Measurements from ENCODE around the gene PPCDC. TPM values are rescaled to one million over a fixed set of nuclear protein-coding genes. Genes with fewer than 3 reads are reported as not detected.
A peak's percentile ranks its signal among the peaks of the same experiment; 100 is the strongest.

The PPCDC gene
- total RNA-seq, 1 experiment from 2014 or later, result 18.0 TPM

- Histone ChIP-seq H3K4me2 (ENCODE audit: low read length) (no peak overlapping the region), H3K9me2 (ENCODE audit: insufficient read depth) (no peaks in the 10 kb centered on the region), H3K9me3 (ENCODE audit: control insufficient read depth in 1 of 2, insufficient read depth in 1 of 2, low read depth in 1 of 2, low read length in 2 of 2) (no peaks in the 10 kb centered on the region), H3K4me3 (replicated peaks in 1 of 2; ENCODE audit: low read depth in 1 of 2, low read length in 2 of 2) (no peak overlapping the region), H3K79me2 (ENCODE audit: insufficient read depth, low read length) (peaks cover 32% of the 10 kb centered on the region), H3K4me1 (ENCODE audit: control insufficient read depth in 1 of 2, insufficient read depth in 2 of 2, low read length in 2 of 2) (peaks cover 7 to 30% of the 10 kb centered on the region in 2 experiments; a peak in 3 of 4 replicates), H3K36me3 (ENCODE audit: control insufficient read depth in 1 of 2, insufficient read depth in 2 of 2, low read length in 2 of 2) (peaks cover 2 to 12% of the 10 kb centered on the region in 2 experiments; a peak in 2 of 4 replicates), H3K9ac (ENCODE audit: low read length) (no peak overlapping the region), H2AFZ (ENCODE audit: low read depth, low read length, poor library complexity, severe bottlenecking) (no peak overlapping the region), H3K27ac (ENCODE audit: low read depth, low read length) (no peak overlapping the region), H3K27me3 (ENCODE audit: insufficient read depth, low read length) (no peaks in the 10 kb centered on the region), H4K20me1 (ENCODE audit: insufficient read depth) (no peaks in the 10 kb centered on the region)
- TF ChIP-seq REST (IDR thresholded peaks at IDR 0.05; ENCODE audit: low read depth) (no peak), ZNF274 (IDR thresholded peaks at IDR 0.05; ENCODE audit: low read depth, low read length) (no peak)
- DNase-seq (ENCODE audit: low read depth, low spot score) (no peak), ATAC-seq (peak; percentile 50)
- ChIA-PET CTCF (interaction anchor here (0.9 to 3.4 kb wide), 6 partner anchors 9 to 403 kb away, joined by 3 to 33 read pairs (median 8); partner anchors contain the start of gene C15orf39), POLR2A (interaction anchor here (1.0 to 1.1 kb wide), 2 partner anchors 173 to 175 kb away, joined by 7 to 8 read pairs; partner anchors contain the start of gene C15orf39), RAD21 (ENCODE audit: low non-redundant PET in 1 of 2, low total read pairs in 2 of 2, uncharacterized antibody in 2 of 2, unreplicated experiment in 2 of 2) (interaction anchor here (1.0 to 3.0 kb wide), 4 partner anchors 175 to 279 kb away, joined by 4 to 10 read pairs (median 6); no protein-coding TSS in a partner anchor)
- intact Hi-C loops (cut with micrococcal nuclease), result loop anchor here (1.0 kb wide), 1 partner anchor 175 kb away; no protein-coding TSS in a partner anchor
- BruUV-seq (replicated peaks), result no TSS peak
These were observed 5.6 kb downstream of the PPCDC start for GRCh38 chr15:75028991-75029377.
